Sciatic nerve (tissue), 2 donors: ENCODE measurements around the gene PARS2. TPM values are rescaled to one million over a fixed set of nuclear protein-coding genes. Genes with fewer than 3 reads are reported as not detected.
A peak's percentile ranks its signal among the peaks of the same experiment; 100 is the strongest.

ENCODE experiments used
- ATAC-seq: fragments of 200-7000 bp; cut with Tn5 transposase; one replicate; pipeline ENCODE4 v1.9.1; 2020; ENCODE audit warnings: mild to moderate bottlenecking, moderate library complexity
- DNase-seq: peaks from one replicate; pipeline ENCODE4 v3.0.0-alpha.2; 2020; ENCODE audit warnings: low spot score
- intact Hi-C: fragments of 100-400 bp; cut with DNase I; formaldehyde crosslinking; loops from one replicate; pipeline ENCODE4 v1.14.2; 2022
- total RNA-seq: library from RNA; stranded (reverse); fragmentation: NEBNext Ultra II Directional; extraction: Animal tissue kit (Norgen Biotek cat#: 25700); gene quantifications from one replicate; pipeline ENCODE4 v1.2.1, GENCODE V29; 2021
- donor health status: DM: no; HTN: no; CAD: no.
- donor health status: DM: no; HTN: no; CAD: no.

Gene PARS2
- total RNA-seq, 1 donor from 2014 or later: 3.6 TPM

DNA sequence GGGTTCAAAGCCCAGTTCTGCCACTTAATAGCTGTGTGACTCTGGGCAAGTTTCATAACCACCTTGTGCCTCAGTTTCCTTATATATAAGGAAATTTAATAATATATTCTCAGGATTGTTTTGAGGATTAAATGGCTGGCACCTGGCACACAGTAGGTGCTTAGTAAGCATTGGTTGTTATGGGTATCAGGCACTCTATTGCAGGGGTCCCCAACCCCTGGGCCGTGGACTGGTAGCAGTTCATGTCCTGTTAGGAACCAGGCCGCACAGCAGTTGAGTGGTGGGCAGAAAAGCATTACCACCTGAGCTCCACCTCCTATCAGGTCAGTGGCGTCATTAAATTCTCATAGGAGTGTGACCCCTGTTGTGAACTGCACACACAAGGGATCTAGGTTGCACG lies 18.5 kb downstream of the PARS2 start:
- intact Hi-C loops: no loop called here
- no peak for DNase-seq
- no peak for ATAC-seq

DNA sequence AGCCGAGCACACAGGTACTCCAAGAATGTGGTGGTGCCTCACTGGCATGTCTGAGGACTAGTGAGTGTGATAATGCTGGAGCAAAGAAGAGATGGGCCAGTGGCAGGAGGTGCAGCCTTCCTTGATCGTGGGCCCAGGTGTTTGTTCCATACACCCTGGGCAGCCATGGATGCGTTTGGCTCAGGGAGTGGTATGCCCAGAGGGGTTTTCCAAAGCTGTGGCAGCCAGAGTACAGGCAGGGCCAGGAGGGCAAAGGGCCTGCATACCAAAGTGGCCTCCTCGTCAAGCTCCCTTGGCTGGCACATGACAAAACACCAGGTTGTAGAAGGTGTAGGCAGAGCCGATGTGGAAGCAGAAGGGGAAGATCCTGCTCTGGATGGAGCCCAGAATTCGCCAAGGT lies 19.0 kb downstream of the PARS2 start:
- DNase-seq (no peak), ATAC-seq (no peak)
- intact Hi-C loops: no loop called here

DNA sequence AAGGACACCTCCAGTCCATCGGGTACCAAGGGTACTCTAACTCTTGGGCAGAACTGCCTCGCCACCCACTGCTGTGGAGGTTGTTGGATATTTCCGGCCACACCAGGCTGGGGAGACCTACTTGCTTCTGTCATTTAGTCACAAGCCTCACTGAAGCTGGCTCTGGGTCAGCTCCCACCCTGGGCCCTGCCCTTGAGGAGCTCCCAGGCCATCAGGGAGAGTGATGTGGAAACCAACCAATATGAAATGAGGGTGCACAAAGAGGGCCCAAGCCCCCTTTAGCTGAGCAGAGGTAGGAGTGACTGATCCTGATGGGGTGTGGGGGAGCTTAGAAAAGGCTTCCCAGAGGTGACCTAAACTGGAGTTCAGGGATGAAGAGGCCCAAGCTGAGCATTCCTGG lies 19.6 kb downstream of the PARS2 start:
- intact Hi-C loops: no loop called here
- ATAC-seq (no peak), DNase-seq (no peak)

DNA sequence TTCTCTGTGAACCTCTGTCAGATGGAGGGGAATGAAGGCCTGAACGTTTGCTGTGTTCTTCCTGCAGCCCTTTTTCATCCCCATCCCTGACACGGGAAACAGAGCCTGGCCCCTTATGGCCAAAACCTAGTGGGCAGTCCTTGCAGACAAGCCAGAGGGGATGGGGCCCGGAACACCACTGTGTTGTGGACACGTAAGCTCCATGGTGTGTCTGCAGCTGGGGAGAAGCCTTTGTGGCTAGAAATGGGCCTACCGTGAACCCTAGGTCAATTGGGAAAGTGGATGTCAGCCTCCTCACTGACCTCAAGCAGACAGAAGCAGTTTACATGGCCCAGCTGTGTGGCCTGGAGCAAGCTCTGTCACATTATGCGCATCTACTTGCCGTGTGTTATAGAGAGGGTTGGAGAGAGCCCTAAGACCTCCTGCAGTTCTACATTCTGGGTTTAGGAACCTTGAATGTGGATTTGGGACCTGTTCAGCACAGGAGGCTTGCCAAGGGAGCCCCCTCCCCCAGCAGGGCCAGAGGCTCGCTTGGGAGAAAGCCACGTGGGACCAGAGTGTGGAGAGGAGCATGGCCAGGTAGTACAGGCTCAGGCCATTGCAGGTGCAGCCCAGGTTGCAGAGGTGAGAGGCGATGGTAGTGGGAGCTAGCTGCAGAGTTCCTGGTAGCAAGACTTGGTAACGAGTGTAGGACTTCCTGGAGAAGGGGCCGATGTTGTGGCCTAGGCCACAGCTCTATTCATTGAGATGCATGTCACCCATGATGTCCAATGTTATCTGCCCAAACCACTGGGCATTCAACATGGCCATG lies 20.7 kb downstream of the PARS2 start:
- DNase-seq (no peak), ATAC-seq (no peak)
- intact Hi-C loops: no loop called here

DNA sequence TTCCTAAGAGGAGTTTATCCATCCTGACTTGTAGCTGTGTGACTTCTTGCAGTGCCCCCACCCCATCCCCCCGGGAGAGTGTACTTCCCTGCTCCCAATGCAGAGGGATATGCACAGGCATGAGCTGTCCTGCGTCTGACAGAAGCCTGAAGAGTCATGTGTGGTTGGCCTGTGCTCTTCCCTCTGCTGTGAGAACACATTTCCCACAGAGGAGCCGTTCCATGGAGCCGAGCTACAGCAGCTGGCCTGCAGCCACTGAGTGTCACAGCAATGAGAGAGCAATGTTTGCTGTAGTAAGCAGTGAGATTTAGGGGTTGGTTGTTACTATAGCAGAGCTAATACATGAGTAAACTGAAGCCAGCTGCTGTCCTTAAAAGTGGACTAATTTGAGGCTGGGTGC lies 22.0 kb downstream of the PARS2 start:
- intact Hi-C loops: no loop called here
- no peak for DNase-seq
- ATAC-seq: no peak

DNA sequence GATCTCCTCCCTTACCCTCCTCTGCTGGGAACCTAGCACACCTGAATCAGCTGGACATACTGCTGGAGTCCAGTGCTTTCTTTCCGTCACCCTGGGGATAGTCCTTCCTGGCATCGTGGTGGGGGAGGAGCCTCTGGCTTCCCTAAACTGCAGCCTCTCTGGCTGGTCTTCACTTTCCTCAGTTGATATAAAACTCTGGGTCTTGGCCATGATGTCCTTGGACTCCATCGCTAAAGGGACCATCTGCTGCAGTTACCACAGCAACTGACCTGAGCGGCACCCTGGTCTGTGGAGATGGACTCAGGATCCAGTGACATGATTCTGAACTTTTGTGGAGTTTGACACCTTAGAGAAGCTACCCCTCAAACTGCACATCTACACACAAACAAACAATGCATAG lies 22.8 kb downstream of the PARS2 start:
- ATAC-seq (no peak), DNase-seq (no peak)
- intact Hi-C loops: no loop called here

DNA sequence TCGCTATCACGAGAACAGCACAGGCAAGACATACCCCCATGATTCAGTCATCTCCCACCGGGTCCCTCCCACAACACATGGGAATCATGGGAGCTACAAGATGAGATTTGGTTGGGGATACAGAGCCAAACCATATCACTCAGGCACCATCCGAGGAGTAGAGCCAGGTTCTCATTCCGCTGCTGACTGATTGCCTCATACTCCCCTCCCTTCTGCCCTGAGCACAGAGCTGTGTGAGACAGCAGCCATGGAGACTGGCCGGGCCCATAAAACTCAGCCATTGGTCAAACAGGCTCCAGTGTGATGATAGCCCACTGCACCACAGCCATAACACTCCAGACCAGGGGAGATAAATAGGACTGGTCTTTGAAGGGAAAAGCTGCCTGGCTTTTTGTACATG lies 26.1 kb downstream of the PARS2 start:
- no peak for ATAC-seq
- DNase-seq: no peak
- intact Hi-C loops: loop anchor here (2.0 kb wide), 1 partner anchor 75 kb away; no protein-coding TSS in a partner anchor

DNA sequence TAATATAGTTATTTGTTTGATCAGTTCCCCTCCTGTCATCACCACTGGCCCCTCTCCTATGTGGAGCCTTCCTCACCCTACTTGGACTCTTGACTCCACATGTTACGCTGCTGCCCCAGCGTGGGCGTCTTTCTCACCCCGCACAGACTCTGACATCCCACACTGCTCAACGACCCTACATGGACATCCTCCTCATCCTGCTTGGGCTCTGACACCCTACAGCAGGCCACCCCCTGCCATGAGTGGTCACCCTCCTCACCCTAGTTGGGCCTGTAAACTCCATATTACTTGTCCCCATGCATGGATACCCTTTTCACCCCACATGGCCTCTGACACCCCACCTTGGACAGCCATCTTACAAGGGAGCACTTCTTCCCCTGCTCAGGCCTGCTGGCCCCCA lies 27.6 kb downstream of the PARS2 start:
- intact Hi-C loops: no loop called here
- ATAC-seq (no peak), DNase-seq (no peak)

DNA sequence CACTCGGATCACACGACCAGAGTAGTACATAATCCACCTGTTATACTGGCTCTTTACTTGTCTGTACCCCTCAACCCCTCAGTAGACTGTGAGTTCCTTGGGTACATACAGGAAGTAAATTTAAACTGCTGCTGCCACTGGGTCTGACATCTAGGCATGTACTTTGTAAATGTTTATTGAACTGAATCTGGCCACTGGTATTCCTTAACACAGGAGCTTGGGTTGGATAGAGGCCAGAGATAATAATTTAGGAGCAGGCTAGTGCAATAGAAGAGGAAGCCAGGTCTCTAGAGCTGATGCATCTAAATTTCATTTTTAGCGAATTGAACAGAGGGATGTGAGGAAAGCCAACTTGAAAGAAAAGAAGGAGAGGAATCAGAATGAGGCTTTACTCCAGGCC lies 36.3 kb downstream of the PARS2 start:
- intact Hi-C loops: no loop called here
- DNase-seq (no peak), ATAC-seq (no peak)

DNA sequence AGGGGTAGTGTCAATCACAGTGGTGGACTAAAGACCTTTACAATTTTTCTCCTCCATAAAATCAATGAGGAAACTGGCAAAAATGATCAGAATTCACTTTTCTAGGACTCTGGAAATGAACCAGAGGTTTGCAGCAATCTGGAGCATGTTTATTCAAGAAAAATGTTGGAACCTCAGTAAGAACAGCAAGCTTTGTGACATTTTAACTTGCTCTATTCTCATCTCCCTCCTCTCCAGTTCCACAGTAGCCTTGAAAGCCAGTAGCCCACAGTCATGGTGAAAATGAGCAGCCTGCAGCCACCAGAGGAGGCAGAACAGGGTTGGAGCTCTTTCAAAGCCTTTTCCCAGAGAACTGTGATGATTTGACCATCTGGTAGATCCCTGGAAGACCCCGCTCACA lies 39.6 kb downstream of the PARS2 start:
- no peak for DNase-seq
- no peak for ATAC-seq
- intact Hi-C loops: no loop called here

DNA sequence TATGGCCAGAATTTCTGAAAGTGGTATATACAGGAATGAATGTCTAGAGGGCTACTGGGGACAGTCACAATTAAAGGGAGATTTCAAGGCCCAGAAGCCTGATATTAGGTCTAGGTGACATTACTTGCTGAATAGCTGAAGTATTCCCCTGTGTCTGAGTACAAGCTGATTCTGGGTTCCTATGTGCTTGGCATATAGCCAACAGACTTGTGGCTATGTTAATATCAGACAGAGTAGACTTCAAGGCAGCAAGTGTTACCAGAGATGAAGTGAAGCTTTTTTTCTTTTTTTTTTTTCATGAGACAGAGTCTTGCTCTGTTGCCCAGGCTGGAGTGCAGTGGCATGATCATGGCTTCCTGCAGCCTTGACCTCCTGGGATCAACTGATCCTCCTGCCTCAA lies 40.3 kb downstream of the PARS2 start:
- intact Hi-C loops: no loop called here
- no peak for ATAC-seq
- DNase-seq: no peak

DNA sequence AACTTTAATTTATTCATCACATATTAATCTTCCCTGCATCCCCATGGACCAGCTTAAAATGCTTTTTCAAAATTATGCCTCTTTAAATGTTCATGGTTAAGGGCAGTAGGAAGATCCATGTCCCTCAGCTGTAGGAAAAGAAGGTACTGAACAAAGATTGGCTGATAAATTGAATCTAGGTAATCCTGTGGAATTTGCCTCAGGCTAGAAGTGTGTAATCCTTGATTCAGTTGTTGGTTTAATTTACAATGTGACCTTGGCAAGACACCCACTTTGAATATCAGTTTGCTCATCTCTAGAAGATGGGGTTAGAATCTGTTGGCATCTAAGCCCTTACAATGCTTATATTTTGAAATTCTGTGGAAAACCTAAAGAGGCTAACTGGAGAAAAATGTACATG lies 42.6 kb downstream of the PARS2 start:
- no peak for ATAC-seq
- intact Hi-C loops: no loop called here
- DNase-seq: no peak

DNA sequence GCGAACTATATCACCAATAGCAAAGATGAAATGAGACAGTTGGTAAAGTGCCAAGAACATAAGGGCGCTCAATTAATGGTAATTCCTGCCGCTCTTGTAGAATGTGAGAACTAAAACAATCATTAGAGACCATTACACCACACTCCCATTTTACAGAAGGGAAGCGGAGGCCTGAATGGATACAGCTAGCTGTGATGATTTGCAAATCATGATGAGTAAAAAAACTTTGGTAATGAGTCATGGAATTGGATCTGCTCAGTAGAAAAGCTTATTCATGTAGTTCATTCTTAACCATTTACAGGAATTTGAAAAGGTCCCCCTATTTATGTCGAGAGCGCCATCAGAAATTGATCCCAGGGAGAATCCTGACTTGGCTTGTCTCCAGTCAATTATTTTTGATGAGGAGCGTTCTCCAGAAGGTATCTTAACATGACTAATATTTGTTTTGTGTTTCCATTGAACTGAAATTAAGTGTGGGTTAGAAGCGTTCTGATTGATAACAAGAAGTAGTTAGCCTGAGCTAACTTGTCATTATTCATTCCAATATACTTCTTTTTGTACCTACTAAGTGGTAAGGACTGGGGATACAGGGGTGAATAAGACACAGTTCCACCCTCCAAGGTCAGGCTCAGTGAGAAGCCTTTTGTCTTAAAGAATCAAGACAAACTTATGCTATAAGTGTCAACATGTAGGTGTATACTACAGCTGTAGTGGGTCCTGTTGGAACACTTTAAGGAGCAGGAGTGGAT lies 47.9 kb downstream of the PARS2 start:
- no peak for ATAC-seq
- no peak for DNase-seq
- intact Hi-C loops: no loop called here

DNA sequence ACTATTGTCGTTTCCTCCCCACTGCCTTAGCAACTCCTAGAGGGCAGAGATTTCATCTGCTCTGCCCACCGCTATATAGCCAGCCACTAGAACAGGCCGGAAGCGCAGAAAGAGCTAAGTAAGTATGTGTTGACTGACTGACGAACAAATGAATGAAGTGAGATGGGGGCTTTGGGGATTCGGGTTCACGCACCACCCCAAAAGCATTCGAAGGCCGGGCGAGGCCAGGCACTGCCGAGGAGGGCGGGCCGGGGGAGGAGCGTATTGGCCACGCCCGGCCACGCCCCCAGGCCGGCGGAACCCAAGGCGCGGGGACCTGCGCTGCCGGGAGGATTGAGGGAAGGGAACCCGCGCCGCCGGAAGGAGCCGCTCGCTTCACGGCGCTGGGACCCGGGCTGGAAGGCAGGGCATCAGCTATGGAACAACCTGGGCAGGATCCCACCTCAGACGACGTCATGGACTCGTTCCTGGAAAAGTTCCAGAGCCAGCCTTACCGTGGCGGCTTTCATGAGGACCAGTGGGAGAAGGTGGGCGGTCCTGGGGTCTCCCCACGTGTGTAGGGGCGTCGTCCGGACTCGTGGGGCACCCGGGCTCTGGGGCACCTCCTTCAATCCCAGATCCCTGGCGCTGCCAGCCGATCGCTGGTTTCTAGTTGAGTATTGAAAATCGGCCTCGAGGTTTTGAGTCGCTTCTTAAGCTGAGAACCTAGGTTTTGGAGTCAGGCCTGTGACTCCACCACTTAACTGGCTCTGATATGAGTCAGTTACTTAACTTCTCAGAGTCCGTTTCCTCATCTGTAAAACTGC lies 48.6 kb downstream of the PARS2 start, which contains the start of gene TTC4:
TTC4 (plus strand) TSS at position 369 of the 806 bp plus-strand sequence; CDS start at position 417, 48 bp downstream.
- peak; percentile 89 for DNase-seq
- intact Hi-C loops: no loop called here
- ATAC-seq: peak; percentile 99

DNA sequence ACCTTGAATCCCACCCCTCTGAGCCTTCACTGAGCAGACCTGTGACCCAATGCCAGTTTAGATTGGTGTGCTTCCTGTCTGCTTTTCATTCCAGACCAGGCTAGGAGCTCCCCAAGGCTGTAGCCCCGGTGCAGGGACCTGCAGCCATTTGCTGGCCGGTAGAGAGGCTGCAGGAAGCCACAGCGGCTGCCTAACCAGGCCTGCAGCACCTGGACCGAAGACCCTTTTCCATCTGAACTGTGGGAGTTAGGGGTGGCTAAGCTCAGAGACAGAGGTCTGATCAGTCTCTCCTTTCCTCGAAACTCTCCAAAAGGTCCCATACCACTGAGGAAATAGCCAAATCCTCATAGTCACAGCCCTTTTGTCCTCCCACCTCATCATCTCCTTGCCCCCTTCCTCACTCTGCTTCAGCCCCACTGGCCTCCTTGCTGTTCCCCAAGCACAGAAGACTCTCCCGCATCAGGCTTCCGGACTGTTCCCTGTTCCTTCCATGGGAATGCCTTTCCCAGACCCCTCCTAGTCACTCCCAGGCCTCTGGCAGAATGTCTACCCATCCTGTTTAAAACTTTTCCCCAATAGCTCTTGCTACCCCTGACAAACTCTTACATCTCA lies 49.3 kb downstream of the PARS2 start:
- intact Hi-C loops: no loop called here
- no peak for ATAC-seq
- DNase-seq: no peak

DNA sequence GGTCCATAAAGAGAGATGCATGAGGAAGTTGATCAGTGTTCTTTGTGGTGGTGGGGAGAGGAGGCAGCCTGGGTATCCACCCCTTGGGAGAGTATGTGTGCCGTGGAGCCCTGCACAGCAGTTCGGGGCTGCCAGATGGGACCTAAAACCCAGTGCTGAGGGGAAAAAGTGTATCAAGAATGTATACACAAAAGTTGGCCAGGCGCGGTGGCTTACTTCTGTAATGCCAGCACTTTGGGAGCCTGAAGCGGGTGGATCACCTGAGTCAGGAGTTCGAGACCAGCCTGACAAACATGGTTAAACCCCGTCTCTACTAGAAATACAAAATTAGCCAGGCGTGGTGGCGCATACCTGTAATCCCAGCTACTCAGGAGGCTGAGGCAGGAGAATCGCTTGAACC lies 52.8 kb downstream of the PARS2 start:
- intact Hi-C loops: no loop called here
- DNase-seq: no peak
- no peak for ATAC-seq

DNA sequence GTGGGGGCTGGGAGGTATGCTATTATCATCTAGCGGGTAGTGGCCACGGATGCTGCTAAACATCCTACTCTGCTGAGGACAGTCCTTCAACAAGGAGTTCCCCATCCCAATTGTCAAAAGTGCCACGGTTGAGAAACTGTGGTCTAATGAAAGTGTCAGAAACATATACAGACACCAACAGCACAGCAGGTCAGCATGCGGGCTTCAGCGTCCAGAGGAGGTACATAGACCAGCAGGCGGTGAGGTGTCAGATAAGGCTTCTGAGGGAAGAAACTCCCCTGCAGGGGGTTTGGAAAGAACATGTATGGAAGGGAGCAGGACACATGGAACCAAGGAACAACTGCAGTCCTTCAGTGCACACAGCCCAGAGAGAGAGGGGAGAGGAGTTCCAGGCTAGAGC lies 53.5 kb downstream of the PARS2 start:
- intact Hi-C loops: no loop called here
- ATAC-seq (no peak), DNase-seq (no peak)

DNA sequence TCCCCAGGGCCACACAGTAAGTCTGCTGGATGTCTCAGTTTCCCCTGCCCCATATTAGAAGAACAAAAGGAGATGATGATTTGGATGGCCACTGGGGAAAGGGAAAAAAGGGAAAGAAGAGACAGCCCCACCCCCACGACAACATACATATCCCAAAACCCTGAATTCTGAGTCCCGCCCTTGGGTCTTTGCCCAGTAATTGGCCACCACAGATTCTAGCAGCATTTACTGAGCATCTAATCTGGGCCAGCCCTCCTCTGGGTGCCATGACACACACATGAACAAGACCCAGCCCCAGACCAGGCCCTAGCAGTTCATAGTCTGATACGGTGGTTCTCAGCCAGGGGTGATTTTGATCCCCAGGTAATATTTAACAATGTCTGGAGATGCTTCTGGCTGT lies 53.9 kb downstream of the PARS2 start:
- DNase-seq: no peak
- intact Hi-C loops: no loop called here

DNA sequence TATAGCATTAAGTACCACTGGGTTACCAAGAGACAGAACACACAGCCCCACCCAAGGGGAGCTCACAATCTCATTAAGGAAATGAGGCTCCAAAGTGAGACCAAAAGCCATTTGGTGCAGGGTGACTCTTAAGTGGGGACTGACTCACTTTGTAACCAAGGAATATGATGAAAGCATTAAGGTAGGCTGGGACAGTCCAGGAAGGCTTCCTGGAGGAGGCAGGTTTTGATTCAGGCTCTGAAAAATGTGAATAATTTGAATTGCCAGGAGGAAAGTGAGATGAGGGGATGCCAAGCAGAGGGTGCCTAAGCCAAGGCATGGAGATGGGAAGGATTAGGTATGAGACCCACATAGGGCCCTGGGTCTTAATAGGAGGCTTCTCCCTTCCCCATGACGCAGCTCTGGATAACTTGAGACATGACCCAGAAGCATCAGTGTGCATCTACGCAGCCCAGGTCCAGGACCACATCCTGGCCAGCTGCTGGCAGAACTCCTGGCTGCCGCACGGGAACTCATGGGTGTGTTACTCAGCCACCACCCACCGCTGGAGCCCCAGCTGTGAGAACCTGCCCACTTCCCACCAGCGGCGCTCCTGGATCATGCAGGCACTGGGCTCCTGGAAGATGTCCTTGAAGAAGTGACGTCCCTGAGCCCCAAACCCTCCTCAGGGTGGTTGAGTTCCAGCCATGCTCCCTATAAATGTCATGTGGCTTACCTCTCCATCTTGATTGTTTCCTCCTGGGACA lies 54.6 kb downstream of the PARS2 start:
- ATAC-seq: no peak
- no peak for DNase-seq
- intact Hi-C loops: no loop called here

More for the DNA sequence above, 53.9 kb downstream of the PARS2 start:
- ATAC-seq: no peak
